ENCODE measurements around the gene MAP7D1.

DNA sequence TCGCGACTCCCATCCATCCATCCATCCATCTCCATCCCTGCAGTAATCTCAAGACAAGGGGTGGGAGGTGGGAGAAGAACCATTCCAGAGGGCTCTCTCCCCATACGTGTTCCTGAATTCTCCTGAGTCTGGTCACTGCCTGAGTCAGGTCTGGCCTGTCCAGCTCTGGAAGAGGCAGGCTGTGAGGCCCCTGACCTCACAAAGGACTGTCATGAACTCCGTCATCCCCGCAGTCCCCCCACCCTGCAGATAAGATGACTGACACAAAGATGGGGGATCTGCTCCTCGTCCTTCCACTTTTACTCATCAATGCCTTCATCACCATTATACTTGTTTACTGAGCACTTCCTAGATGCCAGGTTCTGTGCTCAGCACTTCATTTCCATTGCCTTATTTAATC, 1.6 kb upstream of the MAP7D1 start:
- TF ChIP-seq, protein P1, sequence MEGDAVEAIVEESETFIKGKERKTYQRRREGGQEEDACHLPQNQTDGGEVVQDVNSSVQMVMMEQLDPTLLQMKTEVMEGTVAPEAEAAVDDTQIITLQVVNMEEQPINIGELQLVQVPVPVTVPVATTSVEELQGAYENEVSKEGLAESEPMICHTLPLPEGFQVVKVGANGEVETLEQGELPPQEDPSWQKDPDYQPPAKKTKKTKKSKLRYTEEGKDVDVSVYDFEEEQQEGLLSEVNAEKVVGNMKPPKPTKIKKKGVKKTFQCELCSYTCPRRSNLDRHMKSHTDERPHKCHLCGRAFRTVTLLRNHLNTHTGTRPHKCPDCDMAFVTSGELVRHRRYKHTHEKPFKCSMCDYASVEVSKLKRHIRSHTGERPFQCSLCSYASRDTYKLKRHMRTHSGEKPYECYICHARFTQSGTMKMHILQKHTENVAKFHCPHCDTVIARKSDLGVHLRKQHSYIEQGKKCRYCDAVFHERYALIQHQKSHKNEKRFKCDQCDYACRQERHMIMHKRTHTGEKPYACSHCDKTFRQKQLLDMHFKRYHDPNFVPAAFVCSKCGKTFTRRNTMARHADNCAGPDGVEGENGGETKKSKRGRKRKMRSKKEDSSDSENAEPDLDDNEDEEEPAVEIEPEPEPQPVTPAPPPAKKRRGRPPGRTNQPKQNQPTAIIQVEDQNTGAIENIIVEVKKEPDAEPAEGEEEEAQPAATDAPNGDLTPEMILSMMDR (IDR thresholded peaks at IDR 0.05; ENCODE audit: low read depth, low read length), result no peak
- no peak for TF ChIP-seq POLR2A (IDR thresholded peaks at IDR 0.05; ENCODE audit: extremely low read depth, insufficient read length)
- TF ChIP-seq MYC (IDR thresholded peaks at IDR 0.05; ENCODE audit: low read depth, low read length), result no peak
